NCI-H524 treated with DMSO at 0.1 percent for 48 hours (cell line): ENCODE measurements around the gene NPSR1.
"Not testable (repeated sequence)": the region's sequence is repeated elsewhere in the genome, so short reads cannot be mapped to it uniquely, and the experiment has no call there.

Source experiments
- DNase-seq: peaks from one replicate; lab custom pipeline; 2025; lab: John Stamatoyannopoulos, UW

The NPSR1 gene, protein sequence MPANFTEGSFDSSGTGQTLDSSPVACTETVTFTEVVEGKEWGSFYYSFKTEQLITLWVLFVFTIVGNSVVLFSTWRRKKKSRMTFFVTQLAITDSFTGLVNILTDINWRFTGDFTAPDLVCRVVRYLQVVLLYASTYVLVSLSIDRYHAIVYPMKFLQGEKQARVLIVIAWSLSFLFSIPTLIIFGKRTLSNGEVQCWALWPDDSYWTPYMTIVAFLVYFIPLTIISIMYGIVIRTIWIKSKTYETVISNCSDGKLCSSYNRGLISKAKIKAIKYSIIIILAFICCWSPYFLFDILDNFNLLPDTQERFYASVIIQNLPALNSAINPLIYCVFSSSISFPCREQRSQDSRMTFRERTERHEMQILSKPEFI

DNA sequence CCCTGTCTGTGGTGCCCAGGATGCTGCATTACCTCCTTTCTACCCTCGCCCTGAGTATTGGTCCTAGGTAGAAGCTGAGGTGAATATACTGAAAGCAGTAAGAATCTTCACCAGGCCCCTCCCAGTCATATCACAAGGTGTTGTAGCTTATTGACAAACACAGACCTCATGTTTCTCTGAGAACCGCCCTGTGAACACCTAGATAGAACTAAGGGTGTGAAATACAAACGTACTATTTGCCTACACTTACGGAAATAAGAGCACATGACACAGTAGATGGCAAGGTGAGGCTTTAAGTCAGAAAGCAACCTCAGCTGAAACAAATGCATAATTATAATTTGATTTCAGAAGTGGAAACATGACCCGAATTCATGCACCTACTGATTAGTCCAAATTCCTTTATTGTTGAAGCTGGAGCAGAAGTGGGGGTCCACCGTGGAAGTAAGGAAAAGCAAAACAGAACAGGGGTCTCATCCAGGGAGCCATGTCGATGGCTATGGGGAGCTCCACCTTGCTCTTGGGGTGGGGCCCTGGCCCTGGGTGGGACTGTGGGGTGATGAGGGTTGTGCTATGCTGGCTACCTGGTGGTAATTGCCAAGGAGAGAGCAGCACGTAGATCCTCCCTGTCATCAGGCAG, at the start of gene NPSR1:
Gene NPSR1, plus strand, starts transcription at position 587 of the 637 bp plus-strand sequence. CDS start 195 bp downstream, outside the sequence.
- DNase-seq = no peak

- no peak for DNase-seq
Observed at GRCh38 chr7:34612661-34613060, 45.4 kb upstream of the NPSR1 start.

- no peak for DNase-seq
Observed at GRCh38 chr7:34620425-34620824, 37.6 kb upstream of the NPSR1 start.

GRCh38 chr7:34622182-34622581, 35.8 kb upstream of the NPSR1 start:
- no peak for DNase-seq

DNA sequence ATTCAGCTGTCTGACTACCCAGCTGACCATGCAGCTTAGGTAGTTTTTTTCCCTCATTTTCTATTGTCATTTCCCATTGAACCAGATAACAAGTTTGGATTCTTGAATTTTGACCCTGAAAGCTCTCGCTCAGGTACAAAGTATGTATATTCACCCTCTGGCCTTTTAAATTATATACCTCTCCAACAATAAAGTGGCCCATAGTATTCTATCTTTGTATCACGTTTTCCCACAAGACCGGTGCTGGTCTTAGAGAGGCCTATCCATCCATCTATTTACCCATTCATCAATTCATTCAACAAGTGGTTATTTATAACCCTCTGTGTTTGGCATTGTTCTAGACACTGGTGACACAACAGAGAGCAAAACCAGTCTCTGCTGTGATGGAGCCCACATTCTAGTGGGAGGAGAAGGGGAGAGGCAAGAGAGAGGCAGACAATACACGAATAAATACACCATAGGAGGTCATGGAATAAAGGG, 35.2 kb upstream of the NPSR1 start:
- DNase-seq = no peak

DNA sequence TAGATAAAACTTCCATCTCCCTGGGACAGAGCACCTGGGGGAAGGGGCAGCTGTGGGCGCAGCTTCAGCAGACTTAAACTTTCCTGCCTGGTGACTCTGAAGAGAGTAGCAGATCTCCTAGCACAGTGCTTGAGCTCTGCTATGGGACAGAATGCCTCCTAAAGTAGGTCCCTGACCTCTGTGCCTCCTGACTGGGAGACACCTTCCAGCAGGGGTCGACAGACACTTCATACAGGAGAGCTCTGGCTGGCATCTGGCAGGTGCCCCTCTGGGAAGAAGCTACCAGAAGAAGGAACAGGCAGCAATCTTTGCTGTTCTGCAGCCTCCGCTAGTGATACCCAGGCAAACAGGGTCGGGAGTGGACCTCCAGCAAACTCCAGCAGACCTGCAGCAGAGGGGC, 29.4 kb upstream of the NPSR1 start:
- DNase-seq = not testable (repeated sequence)

- no peak for DNase-seq
Observed at GRCh38 chr7:34652809-34653208, 5.2 kb upstream of the NPSR1 start.

DNA sequence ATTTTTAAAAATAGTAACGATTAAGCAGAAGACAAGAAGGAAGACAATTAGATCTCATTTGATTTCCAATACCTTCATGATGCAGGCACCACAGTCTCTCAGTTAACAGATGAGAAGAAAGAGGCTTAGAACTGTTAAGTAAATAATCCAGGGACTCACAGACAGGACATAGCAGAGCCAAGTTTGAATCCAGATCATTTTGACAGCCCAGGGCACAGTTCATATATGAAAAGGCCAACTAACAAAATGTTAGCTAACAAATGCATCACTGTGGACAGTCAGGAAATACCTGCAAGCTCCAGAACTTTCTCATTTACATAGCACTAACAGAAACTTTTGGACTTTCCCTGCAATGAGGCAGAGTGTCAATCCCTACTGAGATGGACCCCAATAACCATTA, 4.2 kb upstream of the NPSR1 start:
- no peak for DNase-seq

GRCh38 chr7:34655384-34655783, 2.6 kb upstream of the NPSR1 start:
- no peak for DNase-seq

GRCh38 chr7:34656041-34656440, 2.0 kb upstream of the NPSR1 start:
- DNase-seq = no peak

DNA sequence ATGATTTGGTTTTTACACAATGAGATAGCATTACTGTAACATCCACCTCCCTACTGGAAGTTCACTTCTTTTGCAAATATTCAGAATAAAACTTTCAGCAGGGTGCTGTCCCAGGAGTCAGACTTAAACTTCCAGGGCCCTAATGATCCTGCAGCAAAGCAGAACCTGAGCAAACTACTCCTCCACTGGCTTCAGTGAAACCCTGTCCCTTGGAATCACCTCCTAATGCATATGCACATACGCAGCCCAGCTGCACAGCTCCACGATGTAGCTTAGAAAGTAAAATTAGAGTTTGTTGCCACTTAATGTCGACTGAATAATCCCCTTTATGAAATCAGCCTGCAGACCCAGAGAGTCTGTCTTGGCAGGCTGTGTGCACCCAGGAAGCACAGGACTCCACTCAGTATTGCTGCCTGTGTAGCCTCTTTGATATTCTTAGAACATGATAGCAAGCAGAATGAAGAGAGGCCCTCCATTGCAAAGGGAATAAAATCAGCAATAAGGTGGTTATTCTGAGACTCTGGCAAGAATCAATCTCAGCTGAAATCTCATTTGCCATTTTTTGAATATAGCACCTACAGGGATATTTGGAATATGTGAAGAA, 1.6 kb downstream of the NPSR1 start:
- no peak for DNase-seq

DNA sequence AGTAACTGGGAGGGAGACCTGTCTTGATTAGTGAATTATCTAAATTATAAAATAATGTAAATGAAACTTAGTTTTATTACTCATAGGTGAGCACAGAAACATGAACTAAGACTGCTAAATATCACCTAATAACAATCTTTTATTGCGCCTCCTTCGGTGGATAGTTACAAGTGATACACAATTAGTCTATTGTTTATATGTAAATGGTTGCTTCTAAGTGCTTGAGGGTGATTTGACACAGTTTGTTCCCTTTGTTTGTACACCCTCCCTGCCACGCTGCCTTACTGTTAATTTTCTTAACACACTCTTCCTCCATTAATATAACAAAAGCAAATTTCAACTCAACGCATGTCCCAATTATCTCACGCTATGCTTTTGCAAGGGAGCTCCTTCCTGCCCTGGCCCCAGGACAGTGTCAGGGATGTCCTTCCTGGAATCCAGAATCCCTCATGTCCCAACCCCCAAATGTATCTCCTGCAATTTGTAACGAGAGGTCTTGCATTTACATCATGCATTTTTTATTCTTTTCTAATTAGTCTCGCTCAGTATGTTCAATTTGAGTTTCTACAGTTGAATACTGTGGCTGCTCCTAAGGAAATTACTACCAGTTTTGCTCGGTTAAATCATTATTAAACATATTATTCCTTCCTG, 4.2 kb downstream of the NPSR1 start:
- no peak for DNase-seq

DNA sequence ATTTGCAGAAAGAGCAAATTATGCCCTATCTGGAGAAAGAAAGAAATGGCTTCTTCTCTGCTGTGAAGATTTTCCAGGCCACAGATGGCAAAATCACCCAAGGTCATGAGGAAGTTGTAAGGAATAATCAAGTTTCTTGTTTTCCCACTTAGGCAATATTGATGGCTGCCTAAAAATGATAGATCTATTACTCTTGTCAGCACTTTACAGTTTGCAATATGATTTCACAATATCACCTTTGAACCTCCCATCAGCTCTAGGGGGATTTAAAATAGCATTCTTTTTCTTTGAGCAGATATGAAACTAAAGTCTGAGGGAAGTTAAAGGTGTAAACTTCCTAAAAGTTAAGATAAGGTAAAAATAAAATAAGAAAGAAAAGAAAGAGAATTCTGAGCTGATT, 6.7 kb downstream of the NPSR1 start:
- no peak for DNase-seq

DNA sequence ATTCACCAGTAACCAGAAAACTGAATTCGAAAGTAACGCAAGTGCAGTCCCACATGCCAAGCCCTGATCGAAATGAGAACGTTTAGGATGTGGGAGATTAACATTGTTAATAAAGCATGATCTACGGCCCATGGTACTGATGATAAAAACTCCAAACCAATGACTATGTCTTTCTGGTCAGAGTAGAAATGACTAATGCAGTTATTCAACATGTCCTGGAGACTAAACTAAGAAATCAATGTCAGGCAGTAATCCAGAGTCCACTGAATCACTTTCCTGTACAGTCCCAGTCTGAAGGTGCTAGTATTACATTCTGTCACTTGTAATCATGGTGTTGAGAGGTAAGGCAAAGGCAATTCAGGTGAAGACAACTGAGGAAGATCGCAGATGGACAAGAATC, 14.4 kb downstream of the NPSR1 start:
- no peak for DNase-seq

- no peak for DNase-seq
Observed at GRCh38 chr7:34673066-34673465, 15.0 kb downstream of the NPSR1 start.

GRCh38 chr7:34675749-34676374, 17.8 kb downstream of the NPSR1 start:
- peak; percentile 23 for DNase-seq

DNA sequence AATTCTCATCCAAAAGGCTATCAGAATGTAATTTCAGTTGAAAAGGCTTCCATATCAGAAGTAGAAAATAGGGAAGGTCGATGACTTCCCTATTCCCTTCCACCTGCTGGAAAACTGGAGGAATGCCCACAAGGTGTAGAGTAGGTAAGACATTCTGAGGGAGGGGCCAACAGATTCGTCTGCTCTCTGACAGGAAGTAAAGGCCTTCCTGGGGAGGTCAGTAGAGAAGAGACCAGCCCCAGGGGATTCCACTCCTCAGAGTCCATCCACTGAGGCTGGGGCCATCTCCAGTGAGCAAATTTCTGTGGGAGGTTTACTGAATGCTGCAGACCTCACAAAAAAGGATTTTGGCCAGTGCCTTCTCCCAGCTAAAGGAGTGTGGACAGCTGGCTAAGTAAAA, 19.5 kb downstream of the NPSR1 start:
- DNase-seq = no peak

DNA sequence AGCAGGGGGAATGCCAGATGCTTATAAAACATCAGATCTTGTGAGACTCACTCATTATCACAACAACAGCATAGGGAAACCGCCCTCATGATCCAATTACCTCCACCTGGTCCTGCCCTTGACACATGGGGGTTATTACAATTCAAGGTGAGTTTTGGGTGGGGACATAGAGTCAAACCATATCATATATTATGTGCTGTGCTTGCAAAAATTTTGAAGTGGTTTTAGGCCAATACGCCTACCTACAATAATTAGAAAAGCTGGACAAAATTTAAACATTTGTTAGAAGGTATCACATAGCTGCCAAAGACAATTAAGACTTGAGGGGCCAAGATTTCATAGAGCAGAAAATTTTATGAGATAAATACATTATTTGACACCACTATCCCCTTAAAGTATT, 29.5 kb downstream of the NPSR1 start:
- DNase-seq = no peak

DNA sequence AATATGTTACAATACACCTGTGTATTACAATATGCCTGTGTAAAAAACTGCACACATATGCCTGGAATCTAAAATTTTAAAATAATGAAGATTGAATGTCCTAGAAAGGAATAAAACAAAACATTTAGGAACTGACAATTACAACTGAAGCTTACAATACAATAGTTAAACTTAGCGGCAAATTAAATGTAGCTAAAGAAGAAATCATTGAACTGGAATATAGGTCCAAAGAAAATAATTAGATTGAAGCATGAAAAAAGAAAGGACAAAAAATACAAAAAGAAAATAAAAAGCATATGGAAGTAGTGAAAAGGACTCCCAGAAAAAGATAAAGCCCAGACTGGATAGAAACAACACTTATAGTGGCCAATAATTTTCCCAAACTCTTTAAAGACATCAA, 38.4 kb downstream of the NPSR1 start:
- no peak for DNase-seq

DNA sequence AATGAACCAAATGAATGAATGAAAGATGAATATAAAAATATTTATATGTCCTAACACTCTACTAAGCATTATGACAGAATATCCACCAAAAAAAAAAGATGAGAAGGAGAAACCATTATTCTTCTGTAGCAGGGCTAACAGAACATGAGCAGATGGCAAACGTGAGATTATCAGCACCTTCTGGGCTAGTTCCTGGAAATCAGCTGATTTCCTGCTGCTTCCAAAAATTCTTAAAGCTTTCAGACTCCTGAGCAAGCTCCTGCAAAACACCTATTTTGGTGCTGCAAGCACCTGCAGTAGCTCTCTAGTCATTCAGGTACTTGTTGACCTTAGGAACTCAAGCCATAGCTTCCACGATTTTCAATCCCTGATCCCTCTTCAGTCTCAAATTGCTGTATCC, 51.8 kb downstream of the NPSR1 start:
- DNase-seq = peak; percentile 1

- no peak for DNase-seq
Observed at GRCh38 chr7:34718867-34719266, 60.8 kb downstream of the NPSR1 start.

DNA sequence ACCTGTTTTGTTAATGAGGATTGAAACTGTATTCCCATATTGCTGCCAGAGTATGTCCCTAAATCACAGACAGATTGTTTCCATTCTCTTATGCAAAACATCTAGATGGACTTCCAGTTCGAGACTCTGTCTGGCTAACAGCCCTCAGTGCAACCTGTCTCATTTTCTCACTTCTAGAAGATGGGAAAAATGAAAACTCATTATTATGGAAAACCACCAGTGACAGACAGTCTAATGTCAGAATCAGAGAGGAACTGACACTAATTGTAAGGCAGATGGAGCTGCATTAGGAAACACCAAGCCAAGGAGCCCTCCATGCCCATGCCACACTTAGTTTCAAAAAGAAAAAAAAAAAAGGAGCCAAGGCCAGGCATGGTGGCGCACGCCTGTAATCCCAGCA, 61.6 kb downstream of the NPSR1 start:
- DNase-seq = no peak
